HL-60 (cell line): ENCODE data around the gene KDM8.

Experiments used
- GABPA ChIP-seq: IDR thresholded peaks from 2 replicates; pipeline ENCODE4 v1.6.1; 2012; ENCODE audit warnings: low read depth
- POLR2AphosphoS5 ChIP-seq: IDR thresholded peaks from 2 replicates; pipeline ENCODE4 v1.6.1; 2012; ENCODE audit warnings: low read depth
- SPI1 ChIP-seq: IDR thresholded peaks from 2 replicates; pipeline ENCODE4 v1.6.1; 2012; ENCODE audit warnings: low read depth, mild to moderate bottlenecking, borderline replicate concordance
- TF ChIP-seq, protein P1 (sequence below): IDR thresholded peaks from 2 replicates; pipeline ENCODE4 v1.6.1; 2012; ENCODE audit warnings: low read depth; ENCODE audit not compliant: insufficient replicate concordance
- TF ChIP-seq, protein P2 (sequence below): IDR thresholded peaks from one replicate; pipeline ENCODE4 v1.5.1; 2011; ENCODE audit warnings: low read length, control low read depth, inconsistent platforms; ENCODE audit not compliant: insufficient read depth

DNA sequence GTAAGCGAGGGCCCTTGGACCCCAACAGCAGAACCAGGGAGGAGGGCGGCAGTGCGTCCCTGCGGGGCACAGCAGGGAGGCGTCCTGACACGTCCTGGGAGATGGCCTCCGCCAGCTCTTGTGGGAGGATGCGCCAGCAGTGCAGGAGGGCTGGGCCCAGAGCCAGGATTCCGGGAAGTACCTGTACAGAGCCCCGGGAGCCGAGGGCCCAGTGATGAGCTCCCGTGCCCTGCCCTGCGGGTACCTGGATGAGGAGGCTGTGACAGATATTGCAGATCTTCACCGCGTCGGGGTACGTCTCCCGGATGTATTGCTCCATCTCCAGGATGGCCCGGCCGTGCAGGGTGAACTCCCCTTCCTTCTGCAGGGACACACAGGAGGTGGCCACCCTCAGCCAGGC, 23.1 kb downstream of the KDM8 start:
- TF ChIP-seq, protein P1, sequence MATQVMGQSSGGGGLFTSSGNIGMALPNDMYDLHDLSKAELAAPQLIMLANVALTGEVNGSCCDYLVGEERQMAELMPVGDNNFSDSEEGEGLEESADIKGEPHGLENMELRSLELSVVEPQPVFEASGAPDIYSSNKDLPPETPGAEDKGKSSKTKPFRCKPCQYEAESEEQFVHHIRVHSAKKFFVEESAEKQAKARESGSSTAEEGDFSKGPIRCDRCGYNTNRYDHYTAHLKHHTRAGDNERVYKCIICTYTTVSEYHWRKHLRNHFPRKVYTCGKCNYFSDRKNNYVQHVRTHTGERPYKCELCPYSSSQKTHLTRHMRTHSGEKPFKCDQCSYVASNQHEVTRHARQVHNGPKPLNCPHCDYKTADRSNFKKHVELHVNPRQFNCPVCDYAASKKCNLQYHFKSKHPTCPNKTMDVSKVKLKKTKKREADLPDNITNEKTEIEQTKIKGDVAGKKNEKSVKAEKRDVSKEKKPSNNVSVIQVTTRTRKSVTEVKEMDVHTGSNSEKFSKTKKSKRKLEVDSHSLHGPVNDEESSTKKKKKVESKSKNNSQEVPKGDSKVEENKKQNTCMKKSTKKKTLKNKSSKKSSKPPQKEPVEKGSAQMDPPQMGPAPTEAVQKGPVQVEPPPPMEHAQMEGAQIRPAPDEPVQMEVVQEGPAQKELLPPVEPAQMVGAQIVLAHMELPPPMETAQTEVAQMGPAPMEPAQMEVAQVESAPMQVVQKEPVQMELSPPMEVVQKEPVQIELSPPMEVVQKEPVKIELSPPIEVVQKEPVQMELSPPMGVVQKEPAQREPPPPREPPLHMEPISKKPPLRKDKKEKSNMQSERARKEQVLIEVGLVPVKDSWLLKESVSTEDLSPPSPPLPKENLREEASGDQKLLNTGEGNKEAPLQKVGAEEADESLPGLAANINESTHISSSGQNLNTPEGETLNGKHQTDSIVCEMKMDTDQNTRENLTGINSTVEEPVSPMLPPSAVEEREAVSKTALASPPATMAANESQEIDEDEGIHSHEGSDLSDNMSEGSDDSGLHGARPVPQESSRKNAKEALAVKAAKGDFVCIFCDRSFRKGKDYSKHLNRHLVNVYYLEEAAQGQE: no peak
- TF ChIP-seq, protein P2, sequence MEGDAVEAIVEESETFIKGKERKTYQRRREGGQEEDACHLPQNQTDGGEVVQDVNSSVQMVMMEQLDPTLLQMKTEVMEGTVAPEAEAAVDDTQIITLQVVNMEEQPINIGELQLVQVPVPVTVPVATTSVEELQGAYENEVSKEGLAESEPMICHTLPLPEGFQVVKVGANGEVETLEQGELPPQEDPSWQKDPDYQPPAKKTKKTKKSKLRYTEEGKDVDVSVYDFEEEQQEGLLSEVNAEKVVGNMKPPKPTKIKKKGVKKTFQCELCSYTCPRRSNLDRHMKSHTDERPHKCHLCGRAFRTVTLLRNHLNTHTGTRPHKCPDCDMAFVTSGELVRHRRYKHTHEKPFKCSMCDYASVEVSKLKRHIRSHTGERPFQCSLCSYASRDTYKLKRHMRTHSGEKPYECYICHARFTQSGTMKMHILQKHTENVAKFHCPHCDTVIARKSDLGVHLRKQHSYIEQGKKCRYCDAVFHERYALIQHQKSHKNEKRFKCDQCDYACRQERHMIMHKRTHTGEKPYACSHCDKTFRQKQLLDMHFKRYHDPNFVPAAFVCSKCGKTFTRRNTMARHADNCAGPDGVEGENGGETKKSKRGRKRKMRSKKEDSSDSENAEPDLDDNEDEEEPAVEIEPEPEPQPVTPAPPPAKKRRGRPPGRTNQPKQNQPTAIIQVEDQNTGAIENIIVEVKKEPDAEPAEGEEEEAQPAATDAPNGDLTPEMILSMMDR: no peak
- TF ChIP-seq GABPA (no peak), POLR2AphosphoS5 (no peak), SPI1 (no peak)
